HepG2 (cell line): ENCODE data around the gene CES5A. TPM values are rescaled to one million over a fixed set of nuclear protein-coding genes. Genes with fewer than 3 reads are reported as not detected.

ENCODE experiments used
- BHLHE40 ChIP-seq: IDR thresholded peaks from 2 replicates; pipeline ENCODE4 v1.6.1; 2011; ENCODE audit warnings: low read length, improper control_type of control experiment
- CREB3 ChIP-seq: sonication (generic); formaldehyde crosslinking; IDR thresholded peaks from 2 replicates; pipeline ENCODE4 v1.5.0; 2020; ENCODE audit warnings: missing genetic modification reagents
- CREBL2 ChIP-seq: sonication (generic); formaldehyde crosslinking; IDR thresholded peaks from 2 replicates; pipeline ENCODE4 v1.8.1; 2023; ENCODE audit warnings: missing genetic modification reagents, mild to moderate bottlenecking, borderline replicate concordance
- DPF2 ChIP-seq: sonication (generic); formaldehyde crosslinking; IDR thresholded peaks from 2 replicates; pipeline ENCODE4 v1.4.0; 2020; ENCODE audit warnings: mild to moderate bottlenecking, low read depth, missing genetic modification reagents, borderline replicate concordance
- E2F5 ChIP-seq: sonication (generic); formaldehyde crosslinking; conservative IDR thresholded peaks from 2 replicates; pipeline ENCODE4 v1.4.0; 2020; ENCODE audit warnings: missing genetic modification reagents
- MAX ChIP-seq: IDR thresholded peaks from 2 replicates; pipeline ENCODE4 v1.6.1; 2012; ENCODE audit warnings: inconsistent platforms
- MXI1 ChIP-seq: IDR thresholded peaks from 3 replicates; pipeline ENCODE4 v1.6.1; 2012; ENCODE audit warnings: low read depth, low read length, inconsistent platforms, borderline replicate concordance
- NFYB ChIP-seq: sonication (generic); formaldehyde crosslinking; IDR thresholded peaks from 2 replicates; pipeline ENCODE4 v1.4.0; 2020; ENCODE audit warnings: missing genetic modification reagents
- NR2F1 ChIP-seq, 2 experiments: fragments of 450-650 bp in 1 of 2; formaldehyde crosslinking in 1 of 2; IDR thresholded peaks; 2 replicates each; pipeline versions ENCODE4 v1.5.0 to v1.6.1; 2016 to 2020; ENCODE audit warnings: mild to moderate bottlenecking in 1 of 2, missing compliant biosample characterization in 1 of 2, missing genetic modification reagents in 1 of 2, moderate library complexity in 1 of 2
- POLR2AphosphoS2 ChIP-seq: IDR thresholded peaks from 2 replicates; pipeline ENCODE4 v1.6.1; 2011; ENCODE audit warnings: low read depth, low read length, improper control_type of control experiment
- TERF1 ChIP-seq: sonication (generic); formaldehyde crosslinking; IDR thresholded peaks from 2 replicates; pipeline ENCODE4 v1.8.0; 2022; ENCODE audit warnings: mild to moderate bottlenecking, missing genetic modification reagents, moderate library complexity
- ZBTB42 ChIP-seq: sonication (generic); formaldehyde crosslinking; IDR thresholded peaks from 2 replicates; pipeline ENCODE4 v1.5.0; 2020; ENCODE audit warnings: mild to moderate bottlenecking, missing genetic modification reagents
- ZFYVE20 ChIP-seq: sonication (generic); formaldehyde crosslinking; IDR thresholded peaks from 2 replicates; pipeline ENCODE4 v1.8.0; 2023; ENCODE audit warnings: low read depth, mild to moderate bottlenecking, moderate library complexity, missing genetic modification reagents, borderline replicate concordance
- ZNF138 ChIP-seq: sonication (generic); formaldehyde crosslinking; IDR thresholded peaks from 2 replicates; pipeline ENCODE4 v1.5.0; 2020; ENCODE audit warnings: mild to moderate bottlenecking, low read depth, missing genetic modification reagents
- ZNF414 ChIP-seq: sonication (generic); formaldehyde crosslinking; IDR thresholded peaks from 2 replicates; pipeline ENCODE4 v1.5.0; 2020; ENCODE audit warnings: missing genetic modification reagents
- ZNF543 ChIP-seq: sonication (generic); formaldehyde crosslinking; IDR thresholded peaks from 2 replicates; pipeline ENCODE4 v1.4.0; 2020; ENCODE audit warnings: mild to moderate bottlenecking, missing genetic modification reagents
- ZNF607 ChIP-seq: sonication (generic); formaldehyde crosslinking; IDR thresholded peaks from 2 replicates; pipeline ENCODE4 v1.5.1; 2020; ENCODE audit warnings: missing genetic modification reagents, mild to moderate bottlenecking, borderline replicate concordance
- polyA plus RNA-seq, 8 experiments: library from polyadenylated mRNA; depleted of rRNA in 3 of 8; stranded (reverse) in 7 of 8; unstranded in 1 of 8; fragments of >200 nt; fragmentation: Illumina TruSeq in 4 of 8; extraction: Trizol in 4 of 8; gene quantifications; 2 replicates each; pipeline versions ENCODE4 v1.2.1 to v1.2.3, GENCODE V29; 2011 to 2016; ENCODE audit warnings: low read depth in 4 of 8, missing spikeins in 1 of 8, mixed read lengths in 1 of 8; ENCODE audit not compliant: insufficient read depth in 1 of 8
- total RNA-seq, 5 experiments: library from RNA; depleted of rRNA; stranded (reverse); fragments of >200 nt; fragmentation: Illumina TruSeq; extraction: Trizol; gene quantifications; 2 replicates each; pipeline ENCODE4 v1.2.3, GENCODE V29; 2016; ENCODE audit warnings: low read depth in 1 of 5
- TF ChIP-seq, protein P1 (sequence below): sonication (generic); formaldehyde crosslinking; IDR thresholded peaks from 2 replicates; pipeline ENCODE4 v1.4.0; 2020; ENCODE audit warnings: missing genetic modification reagents, borderline replicate concordance
- TF ChIP-seq, protein P2 (sequence below): sonication (generic); formaldehyde crosslinking; IDR thresholded peaks from 2 replicates; pipeline ENCODE4 v1.4.0; 2020; ENCODE audit warnings: mild to moderate bottlenecking, missing genetic modification reagents

The CES5A gene
- total and polyA plus RNA-seq, 2 of the 13 experiments (the other 11 are each of a cell fraction or from before 2014, with no cell fraction given): not detected

GRCh38 chr16:55842369-55843104 lies 32.6 kb downstream of the CES5A start (continued):
- TF ChIP-seq BHLHE40 (no peak), NR2F1 (CRISPR knock-in tag; IDR thresholded peaks at IDR 0.05) (no peak), E2F5 (CRISPR knock-in tag) (no peak), ZNF607 (CRISPR knock-in tag) (no peak), MAX (no peak), ZFYVE20 (CRISPR knock-in tag) (no peak), CREBL2 (CRISPR knock-in tag) (no peak), ZNF414 (CRISPR knock-in tag) (no peak), ZBTB42 (no peak), CREB3 (CRISPR knock-in tag) (no peak), POLR2AphosphoS2 (no peak), MXI1 (no peak), DPF2 (no peak), ZNF138 (CRISPR knock-in tag) (no peak), NFYB (no peak), ZNF543 (CRISPR knock-in tag) (no peak), TERF1 (CRISPR knock-in tag) (no peak)
- TF ChIP-seq, protein P1, sequence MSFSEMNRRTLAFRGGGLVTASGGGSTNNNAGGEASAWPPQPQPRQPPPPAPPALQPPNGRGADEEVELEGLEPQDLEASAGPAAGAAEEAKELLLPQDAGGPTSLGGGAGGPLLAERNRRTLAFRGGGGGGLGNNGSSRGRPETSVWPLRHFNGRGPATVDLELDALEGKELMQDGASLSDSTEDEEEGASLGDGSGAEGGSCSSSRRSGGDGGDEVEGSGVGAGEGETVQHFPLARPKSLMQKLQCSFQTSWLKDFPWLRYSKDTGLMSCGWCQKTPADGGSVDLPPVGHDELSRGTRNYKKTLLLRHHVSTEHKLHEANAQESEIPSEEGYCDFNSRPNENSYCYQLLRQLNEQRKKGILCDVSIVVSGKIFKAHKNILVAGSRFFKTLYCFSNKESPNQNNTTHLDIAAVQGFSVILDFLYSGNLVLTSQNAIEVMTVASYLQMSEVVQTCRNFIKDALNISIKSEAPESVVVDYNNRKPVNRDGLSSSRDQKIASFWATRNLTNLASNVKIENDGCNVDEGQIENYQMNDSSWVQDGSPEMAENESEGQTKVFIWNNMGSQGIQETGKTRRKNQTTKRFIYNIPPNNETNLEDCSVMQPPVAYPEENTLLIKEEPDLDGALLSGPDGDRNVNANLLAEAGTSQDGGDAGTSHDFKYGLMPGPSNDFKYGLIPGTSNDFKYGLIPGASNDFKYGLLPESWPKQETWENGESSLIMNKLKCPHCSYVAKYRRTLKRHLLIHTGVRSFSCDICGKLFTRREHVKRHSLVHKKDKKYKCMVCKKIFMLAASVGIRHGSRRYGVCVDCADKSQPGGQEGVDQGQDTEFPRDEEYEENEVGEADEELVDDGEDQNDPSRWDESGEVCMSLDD (CRISPR knock-in tag): no peak
- TF ChIP-seq, protein P2, sequence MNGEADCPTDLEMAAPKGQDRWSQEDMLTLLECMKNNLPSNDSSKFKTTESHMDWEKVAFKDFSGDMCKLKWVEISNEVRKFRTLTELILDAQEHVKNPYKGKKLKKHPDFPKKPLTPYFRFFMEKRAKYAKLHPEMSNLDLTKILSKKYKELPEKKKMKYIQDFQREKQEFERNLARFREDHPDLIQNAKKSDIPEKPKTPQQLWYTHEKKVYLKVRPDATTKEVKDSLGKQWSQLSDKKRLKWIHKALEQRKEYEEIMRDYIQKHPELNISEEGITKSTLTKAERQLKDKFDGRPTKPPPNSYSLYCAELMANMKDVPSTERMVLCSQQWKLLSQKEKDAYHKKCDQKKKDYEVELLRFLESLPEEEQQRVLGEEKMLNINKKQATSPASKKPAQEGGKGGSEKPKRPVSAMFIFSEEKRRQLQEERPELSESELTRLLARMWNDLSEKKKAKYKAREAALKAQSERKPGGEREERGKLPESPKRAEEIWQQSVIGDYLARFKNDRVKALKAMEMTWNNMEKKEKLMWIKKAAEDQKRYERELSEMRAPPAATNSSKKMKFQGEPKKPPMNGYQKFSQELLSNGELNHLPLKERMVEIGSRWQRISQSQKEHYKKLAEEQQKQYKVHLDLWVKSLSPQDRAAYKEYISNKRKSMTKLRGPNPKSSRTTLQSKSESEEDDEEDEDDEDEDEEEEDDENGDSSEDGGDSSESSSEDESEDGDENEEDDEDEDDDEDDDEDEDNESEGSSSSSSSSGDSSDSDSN (CRISPR knock-in tag): no peak
